Activated naive CD4-positive, alpha-beta T cell (primary cell): Measurements from ENCODE around the gene DUS3L.

Source experiments
- DNase-seq, 4 experiments: peaks; one replicate each; lab custom pipeline; 2025; lab: John Stamatoyannopoulos, UW

The DUS3L gene

DNA sequence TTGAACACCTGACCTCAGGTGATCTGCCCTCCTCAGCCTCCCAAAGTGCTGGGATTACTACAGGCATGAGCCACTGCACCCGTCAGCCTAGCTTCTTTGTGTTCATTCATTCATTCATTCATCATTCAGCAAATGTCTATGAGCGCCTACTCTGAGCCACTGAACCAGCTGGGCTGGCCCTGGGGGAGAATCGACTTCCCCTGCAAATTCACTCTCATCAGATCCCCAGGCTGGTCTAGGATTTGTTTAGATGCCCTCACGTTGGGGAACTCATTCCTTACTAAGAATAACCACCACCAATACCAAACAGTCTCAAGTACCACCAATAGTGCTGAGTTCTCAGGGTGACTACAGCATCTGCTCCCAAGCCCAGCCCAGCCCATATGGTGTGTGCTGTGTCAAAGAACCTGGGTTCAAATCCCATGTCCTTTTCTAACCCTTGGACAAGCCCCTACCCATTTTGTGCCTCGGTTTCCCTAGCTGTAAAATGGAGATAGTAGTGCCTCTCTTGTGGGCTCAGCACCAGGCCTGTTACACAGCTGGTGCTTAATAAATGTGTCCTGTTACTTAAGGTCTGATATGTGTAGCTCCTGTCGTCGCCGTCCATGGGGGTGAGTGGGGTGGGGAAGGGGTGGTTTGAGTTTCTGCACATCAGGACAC lies 30.7 kb upstream of the DUS3L start:
- no peak for DNase-seq

DNA sequence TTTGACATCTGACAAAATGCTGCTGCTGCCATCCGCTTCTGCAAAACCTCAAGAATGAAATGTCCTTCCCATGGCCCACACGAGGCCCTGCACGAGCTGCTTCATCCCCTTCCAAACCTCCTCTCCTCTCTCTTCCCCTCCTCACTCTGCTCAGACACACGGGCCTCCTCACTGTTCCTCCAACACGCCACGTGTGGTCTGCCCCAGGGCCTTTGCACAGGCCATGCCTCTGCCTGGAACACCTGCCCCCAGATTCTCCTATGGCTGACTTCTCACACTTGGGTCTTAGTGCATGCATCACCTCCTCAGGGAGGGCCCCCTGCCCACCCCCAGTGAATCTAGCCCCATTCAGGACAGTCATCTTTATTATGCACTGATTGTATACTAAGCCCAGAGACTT lies 29.8 kb upstream of the DUS3L start:
- no peak for DNase-seq

DNA sequence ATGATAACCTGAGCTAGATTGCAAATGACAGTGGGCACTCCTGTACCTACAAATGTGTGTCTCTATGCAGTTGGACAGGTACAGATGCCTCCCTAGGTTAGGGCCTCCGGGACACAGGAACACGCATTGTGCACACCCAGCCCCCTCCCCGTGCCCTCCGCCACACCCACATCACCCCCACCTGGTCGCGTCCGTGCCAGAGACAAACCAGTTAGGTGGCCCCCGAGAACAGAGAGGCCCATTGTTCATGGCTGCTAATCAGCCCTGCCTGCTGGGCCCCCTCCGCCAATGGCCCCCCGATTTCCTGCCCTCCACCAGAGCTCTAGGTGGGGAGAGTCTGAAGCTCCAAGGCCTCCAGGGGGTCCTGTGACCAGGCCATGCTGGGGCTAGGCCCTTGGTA lies 27.6 kb upstream of the DUS3L start:
- DNase-seq, result no peak

GRCh38 chr19:5817218-5817617 lies 26.3 kb upstream of the DUS3L start:
- no peak for DNase-seq

DNA sequence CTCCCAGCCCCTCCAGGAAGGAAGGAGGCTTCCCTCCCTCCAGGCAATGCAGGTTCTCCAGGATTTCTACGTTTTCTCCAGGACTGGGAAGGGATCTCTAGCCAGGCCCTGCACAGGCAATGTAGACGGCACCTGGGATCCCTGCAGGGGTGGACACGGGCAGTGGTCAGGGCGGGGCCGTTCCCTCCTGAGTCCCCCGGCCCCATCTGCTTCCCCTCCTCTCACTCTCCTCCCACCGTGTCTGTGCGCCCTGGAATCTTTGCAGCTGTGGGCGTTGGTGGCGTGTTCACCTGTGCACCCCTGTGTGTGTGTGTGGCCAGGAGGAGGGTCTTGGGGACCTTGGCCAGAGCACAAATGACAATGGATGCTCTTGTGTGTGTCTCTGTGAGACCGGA lies 23.9 kb upstream of the DUS3L start:
- DNase-seq, result no peak

DNA sequence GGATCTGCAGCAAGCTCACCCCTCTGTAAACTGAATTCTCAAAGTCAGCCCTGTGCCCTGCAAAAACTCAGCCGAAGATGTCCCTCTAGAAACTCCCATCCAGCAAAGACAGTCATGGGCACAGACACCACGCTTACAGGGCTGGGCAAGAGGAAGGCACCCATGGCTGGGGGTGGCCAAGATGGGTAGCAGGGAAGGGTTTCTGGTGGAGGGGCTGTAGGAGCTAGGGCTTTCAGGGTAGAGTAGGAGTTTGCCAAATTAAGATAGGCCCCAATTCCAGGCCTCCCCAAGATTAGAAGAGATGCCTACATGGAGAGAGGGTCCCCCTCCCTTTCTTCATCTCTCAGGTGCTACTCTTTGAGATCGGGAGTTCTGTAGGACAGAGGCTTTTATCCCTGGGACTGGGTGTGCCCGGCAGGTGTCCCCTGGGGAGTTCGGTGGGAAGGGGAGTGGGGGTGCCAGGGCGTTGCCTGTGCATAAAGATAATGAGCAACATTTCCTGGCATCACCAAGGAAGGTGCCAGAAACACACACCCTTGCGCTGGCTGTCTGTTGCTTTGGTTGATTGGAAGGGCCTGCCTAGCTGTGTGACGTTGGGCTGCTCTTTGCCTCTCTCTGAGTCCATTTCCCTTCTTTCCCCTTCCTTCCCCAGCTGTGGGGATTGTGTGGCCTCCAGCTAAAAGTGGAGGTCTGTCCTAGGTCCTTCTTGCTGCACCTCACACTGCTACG lies 23.3 kb upstream of the DUS3L start:
- no peak for DNase-seq

DNA sequence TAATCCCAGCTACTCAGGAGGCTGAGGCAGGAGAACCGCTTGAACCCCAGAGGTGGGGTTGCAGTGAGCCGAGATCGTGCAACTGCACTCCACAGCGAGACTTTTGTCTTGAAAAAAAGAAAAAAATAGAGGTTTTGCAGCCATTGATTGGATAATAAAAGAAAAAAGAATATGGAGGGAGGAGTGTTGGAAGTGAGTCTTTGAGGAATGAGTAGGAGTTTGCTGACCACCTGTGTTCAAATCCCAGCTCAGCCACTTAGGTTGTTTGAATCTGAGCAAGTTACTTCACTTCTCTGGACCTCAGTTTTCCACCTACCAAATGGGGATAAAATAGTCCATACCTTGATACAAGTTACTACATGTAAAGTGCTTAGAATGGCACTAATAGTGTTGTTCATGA lies 20.2 kb upstream of the DUS3L start:
- no peak for DNase-seq

GRCh38 chr19:5809469-5809868 lies 18.5 kb upstream of the DUS3L start:
- DNase-seq, result no peak

DNA sequence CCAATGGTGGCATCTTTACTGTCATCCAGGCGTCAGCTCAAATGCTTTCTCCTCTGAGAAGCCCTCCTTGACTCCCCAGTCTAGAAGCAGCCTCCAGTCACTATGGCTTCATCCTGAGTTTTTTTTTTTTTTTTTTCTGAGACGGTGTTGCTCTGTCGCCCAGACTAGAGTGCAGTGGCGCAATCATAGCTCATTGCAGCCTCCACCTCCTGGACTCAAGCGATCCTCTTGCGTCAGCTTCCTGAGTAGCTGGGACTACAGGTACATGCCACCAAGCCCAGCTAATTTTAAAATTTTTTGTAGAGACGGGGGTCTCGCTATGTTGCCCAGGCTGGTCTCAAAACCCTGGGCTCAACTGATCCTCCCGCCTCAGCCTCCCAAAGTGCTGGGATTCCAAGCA lies 18.1 kb upstream of the DUS3L start:
- DNase-seq, result no peak

GRCh38 chr19:5808120-5808816 lies 17.3 kb upstream of the DUS3L start:
- no peak for DNase-seq

GRCh38 chr19:5806905-5807304 lies 15.9 kb upstream of the DUS3L start:
- no peak for DNase-seq

DNA sequence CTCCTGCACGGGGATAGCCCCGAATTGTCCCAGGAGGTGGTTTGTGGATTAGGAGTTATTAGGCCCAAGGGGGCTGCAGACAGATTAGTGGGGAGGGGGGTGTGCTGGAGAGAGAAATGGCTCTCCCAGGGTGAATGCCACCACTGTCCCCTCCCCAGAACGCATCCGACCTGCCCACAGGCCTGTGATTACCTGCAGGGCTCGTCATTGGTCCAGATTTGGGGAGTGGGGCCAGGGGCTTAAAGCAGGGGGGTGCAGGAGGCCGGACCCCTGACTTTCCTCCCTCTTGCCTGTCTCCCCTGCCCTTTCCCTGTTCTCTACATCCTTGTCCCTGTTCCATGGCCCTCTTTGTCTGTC lies 15.1 kb upstream of the DUS3L start:
- no peak for DNase-seq

DNA sequence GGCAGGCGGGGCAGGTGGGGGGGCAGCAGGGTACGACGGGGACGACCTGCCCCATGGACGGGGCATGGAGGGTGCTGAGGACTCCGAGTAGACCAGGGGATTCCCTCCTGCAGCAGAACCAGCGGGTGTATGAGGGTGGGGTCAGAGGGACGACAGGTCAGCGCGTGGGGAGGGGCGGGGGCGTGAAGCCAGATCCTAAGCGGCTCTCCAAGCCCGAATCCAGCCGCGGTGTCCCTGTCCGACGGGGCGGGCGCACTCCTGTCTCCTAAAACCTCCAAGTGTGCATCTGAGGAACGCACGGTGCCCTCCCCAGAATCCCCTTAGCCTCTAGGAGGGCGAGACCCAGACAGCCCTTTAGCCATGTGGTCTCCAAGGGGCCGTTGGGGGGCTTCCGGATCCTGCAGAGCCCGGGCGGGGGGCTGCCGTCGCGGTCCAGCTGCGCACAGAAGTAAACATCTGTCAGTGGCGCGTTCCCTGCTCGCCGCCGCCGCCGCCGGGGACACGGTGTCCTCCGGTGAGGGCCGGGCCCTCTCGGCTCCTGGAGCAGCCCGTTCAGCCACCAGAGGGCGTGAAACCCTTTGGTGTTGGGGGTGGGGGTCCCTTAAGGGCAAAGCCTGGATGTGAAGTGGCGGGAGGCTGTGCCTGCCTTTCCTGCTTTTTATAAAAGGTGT lies 14.6 kb upstream of the DUS3L start:
- DNase-seq, result peak in 3 of 4 experiments; percentile 32 to 70 (median 33)

GRCh38 chr19:5804516-5805461 lies 13.8 kb upstream of the DUS3L start, which contains the start of gene NRTN:
TSS of gene NRTN (plus strand) at chr19:5805067. CDS start at chr19:5824166, 19,099 bp downstream.
- peak in 2 of 4 experiments; percentile 16 to 64 for DNase-seq

DNA sequence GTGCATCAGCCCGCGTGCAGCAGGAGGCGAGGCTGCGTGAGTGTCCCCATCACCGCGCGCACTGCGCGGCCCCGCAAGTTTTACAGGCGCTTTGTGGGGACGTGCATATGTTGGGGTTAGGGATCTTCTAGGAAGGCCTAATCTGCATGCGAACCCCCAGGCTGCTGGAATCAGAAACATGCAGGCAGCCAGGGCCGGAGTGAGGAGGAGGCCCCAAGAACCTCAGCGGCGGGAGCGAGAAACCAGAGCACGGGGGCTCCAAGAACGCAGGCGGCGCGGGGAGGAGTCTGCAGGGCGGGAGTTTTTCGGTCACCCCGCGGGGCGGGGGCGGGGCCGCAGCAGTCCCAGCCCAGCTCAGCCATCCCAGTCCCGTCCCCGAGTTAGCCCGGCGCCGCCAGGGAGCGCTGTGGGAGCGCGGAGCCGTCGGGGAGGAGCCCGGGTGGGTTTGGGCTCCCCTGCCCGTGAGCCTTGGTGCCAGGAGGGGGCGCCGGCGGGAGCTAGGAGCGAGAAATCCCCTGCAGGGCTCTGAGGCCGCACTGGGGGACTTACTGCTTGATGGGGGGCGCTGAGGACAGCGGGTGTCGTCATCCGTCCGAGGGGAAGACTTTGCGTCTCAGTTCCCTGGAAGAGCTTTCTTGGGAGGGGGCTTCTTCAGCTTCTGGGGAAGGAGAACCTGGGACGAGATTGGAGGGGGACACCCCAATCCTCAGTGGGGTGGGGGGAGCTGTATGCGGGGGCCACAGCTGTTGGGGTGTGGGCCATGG lies 13.0 kb upstream of the DUS3L start:
- DNase-seq, result peak; percentile 82 to 94 (median 90)

GRCh38 chr19:5803441-5803751 lies 12.4 kb upstream of the DUS3L start:
- DNase-seq, result no peak

DNA sequence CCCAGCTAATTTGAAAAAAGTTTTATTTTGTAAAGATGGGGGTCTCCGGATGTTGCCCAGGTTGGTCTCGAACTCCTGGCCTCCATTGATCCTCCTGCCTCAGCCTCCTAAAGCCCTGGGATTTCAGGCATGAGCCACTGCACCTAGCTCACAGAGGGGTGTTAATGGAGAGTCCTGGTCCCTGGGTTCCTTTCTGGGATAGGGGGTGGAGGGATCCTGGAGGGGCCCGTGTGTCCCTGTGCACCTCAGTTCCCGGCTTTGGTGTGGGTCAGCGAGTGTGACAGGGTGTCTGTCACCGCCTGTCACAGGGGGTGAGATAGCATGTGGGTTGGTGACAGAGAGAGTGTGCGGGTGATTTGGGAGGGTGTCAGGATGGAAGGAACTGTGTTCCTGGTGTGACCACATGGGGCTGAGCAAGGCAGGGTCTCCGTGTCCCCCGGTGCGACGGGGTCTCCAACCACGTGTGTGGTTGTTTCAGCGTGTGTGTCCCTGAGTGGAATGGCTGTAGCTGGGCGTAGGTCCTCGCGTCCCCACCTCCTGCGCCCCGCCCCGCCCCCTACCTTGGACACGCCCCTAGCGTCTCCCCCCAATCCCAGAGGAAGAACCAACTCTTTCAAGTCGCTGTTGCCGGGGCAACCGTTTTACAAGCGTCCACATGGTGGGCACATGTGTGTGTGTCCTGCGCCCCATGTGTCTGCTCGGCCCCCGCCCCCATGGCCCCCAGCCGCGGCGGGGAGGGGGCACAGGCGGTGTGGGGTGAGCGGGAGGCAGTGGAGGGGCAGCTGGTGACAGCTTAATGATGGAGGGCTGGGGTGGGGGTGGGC lies 11.0 kb upstream of the DUS3L start:
- no peak for DNase-seq

DNA sequence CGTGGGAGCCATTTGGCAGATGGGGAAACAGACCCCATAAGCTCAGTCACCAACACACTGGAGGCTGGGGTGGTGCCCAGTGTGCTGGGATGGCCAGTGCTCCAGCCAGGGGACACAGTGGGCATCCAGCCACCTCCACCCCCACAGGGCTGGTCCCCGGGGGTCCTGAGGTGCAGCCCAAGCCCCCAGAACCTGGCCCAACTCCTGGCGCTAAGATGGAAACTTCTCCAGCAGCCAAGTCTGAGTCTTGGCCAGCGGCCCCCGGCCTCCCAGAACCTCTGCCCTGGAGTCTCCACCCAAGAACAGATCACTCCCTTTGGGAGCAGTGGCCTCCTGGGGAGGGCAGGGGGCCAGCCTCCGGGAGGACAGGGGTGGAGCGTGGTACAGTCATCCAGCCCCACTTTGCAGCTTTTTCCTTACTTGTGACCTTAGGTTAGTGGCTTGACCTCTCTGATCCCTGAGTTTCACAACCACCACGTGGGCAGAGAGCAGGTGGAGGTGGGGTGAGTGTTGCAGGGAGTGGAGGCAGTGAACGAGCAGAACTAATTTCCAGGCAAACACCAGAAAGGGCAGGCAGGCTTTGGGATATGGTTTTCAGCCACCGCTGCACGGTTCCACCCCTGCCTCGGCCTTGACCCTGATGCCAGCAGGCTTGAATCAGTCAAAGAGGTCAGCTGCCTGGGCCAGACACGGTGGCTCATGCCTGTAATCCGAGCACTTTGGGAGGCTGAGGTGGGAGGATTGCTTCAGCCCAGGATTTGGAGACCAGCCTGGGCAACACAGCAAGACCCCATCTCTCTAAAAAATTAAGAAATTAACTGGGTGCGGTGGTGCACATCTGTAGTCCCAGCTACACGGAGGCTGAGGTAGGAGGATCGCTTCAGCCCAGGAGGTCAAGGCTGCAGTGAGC lies 9.7 kb upstream of the DUS3L start:
- no peak for DNase-seq
